MM.1S (cell line): ENCODE results near the gene KLHL3.

ENCODE experiments used
- DNase-seq: peaks from one replicate; pipeline ENCODE4 v3.0.0-alpha.2; 2015
- H2AFZ ChIP-seq: fragments of 300-600 bp; sonication (generic); 2 replicates; pipeline ENCODE4 v1.6.0; 2016; ENCODE audit warnings: antibody characterized with exemption, low read length
- H3F3A ChIP-seq: fragments of 300-600 bp; sonication (generic); 2 replicates; pipeline ENCODE4 v1.6.1; 2016; ENCODE audit warnings: mild to moderate bottlenecking, antibody characterized with exemption, low read length, moderate library complexity, mixed read lengths; ENCODE audit not compliant: insufficient read depth
- H3K27ac ChIP-seq: fragments of 300-600 bp; sonication (generic); 2 replicates; pipeline ENCODE4 v1.5.1; 2016; ENCODE audit warnings: mild to moderate bottlenecking, low read length
- H3K27me3 ChIP-seq: fragments of 300-600 bp; sonication (generic); replicated peaks from 2 replicates; pipeline ENCODE4 v1.6.0; 2016; ENCODE audit warnings: low read length; ENCODE audit not compliant: insufficient read depth
- H3K36me3 ChIP-seq: fragments of 300-600 bp; sonication (generic); replicated peaks from 2 replicates; pipeline ENCODE4 v1.6.1; 2016; ENCODE audit warnings: mild to moderate bottlenecking, low read length, mixed read lengths; ENCODE audit not compliant: insufficient read depth
- H3K4me1 ChIP-seq: fragments of 300-600 bp; sonication (generic); 2 replicates; pipeline ENCODE4 v1.6.1; 2016; ENCODE audit warnings: low read length, mixed read lengths
- H3K4me2 ChIP-seq: fragments of 300-600 bp; sonication (generic); 2 replicates; pipeline ENCODE4 v1.6.0; 2016; ENCODE audit warnings: low read depth, low read length
- H3K4me3 ChIP-seq: fragments of 300-600 bp; sonication (generic); 2 replicates; pipeline ENCODE4 v1.5.1; 2016; ENCODE audit warnings: low read length, mixed read lengths
- H3K79me2 ChIP-seq: fragments of 300-600 bp; sonication (generic); 2 replicates; pipeline ENCODE4 v1.6.1; 2016; ENCODE audit warnings: mixed run types, low read length, mixed read lengths
- H3K9ac ChIP-seq: fragments of 300-600 bp; sonication (generic); 2 replicates; pipeline ENCODE4 v1.6.1; 2016; ENCODE audit warnings: low read length, mixed read lengths
- H3K9me2 ChIP-seq: fragments of 300-600 bp; sonication (generic); replicated peaks from 2 replicates; pipeline ENCODE4 v1.6.1; 2016; ENCODE audit warnings: mild to moderate bottlenecking, low read length, mixed read lengths; ENCODE audit not compliant: insufficient read depth
- H3K9me3 ChIP-seq: fragments of 300-600 bp; sonication (generic); replicated peaks from 2 replicates; pipeline ENCODE4 v1.6.1; 2016; ENCODE audit warnings: mild to moderate bottlenecking, low read length, mixed read lengths; ENCODE audit not compliant: insufficient read depth
- H4K20me1 ChIP-seq: fragments of 300-600 bp; sonication (generic); 2 replicates; pipeline ENCODE4 v1.6.1; 2016; ENCODE audit warnings: mild to moderate bottlenecking, low read length, moderate library complexity, mixed read lengths; ENCODE audit not compliant: insufficient read depth
- CTCF ChIP-seq: fragments of 300-600 bp; sonication (generic); IDR thresholded peaks from 2 replicates; pipeline ENCODE4 v1.5.1; 2016; ENCODE audit warnings: antibody characterized with exemption, low read length, mixed read lengths
- EZH2 ChIP-seq: fragments of 300-600 bp; sonication (generic); optimal IDR thresholded peaks from 2 replicates; pipeline ENCODE3; 2017; ENCODE audit warnings: low read depth, mild to moderate bottlenecking, antibody characterized with exemption, low read length, mixed read lengths
- EZH2phosphoT487 ChIP-seq: fragments of 300-600 bp; sonication (generic); IDR thresholded peaks from 2 replicates; pipeline ENCODE4 v1.6.1; 2018; ENCODE audit warnings: antibody characterized with exemption, low read length

Gene KLHL3

GRCh38 chr5:137741718-137742117, 5.8 kb upstream of the KLHL3 start:
- no peak overlapping the region for H3K4me3 ChIP-seq
- peaks cover 13% of the 10 kb centered on the region for H3K4me1 ChIP-seq
- H3K79me2 ChIP-seq, result no peaks in the 10 kb centered on the region
- H3K36me3 ChIP-seq, result no peaks in the 10 kb centered on the region
- H3K27ac ChIP-seq, result no peak overlapping the region
- H3K27me3 ChIP-seq, result no peaks in the 10 kb centered on the region
- DNase-seq, result no peak
- no peak overlapping the region for H3K4me2 ChIP-seq
- no peaks in the 10 kb centered on the region for H3K9me2 ChIP-seq
- TF ChIP-seq CTCF, result no peak
- TF ChIP-seq EZH2phosphoT487, result no peak
- H3K9ac ChIP-seq, result no peak overlapping the region
- H3K9me3 ChIP-seq, result no peaks in the 10 kb centered on the region
- H3F3A ChIP-seq, result peaks cover 3% of the 10 kb centered on the region
- H4K20me1 ChIP-seq, result no peaks in the 10 kb centered on the region
- H2AFZ ChIP-seq, result no peak overlapping the region

- no peaks in the 10 kb centered on the region for H3K79me2 ChIP-seq
- no peaks in the 10 kb centered on the region for H3K27me3 ChIP-seq
- H3F3A ChIP-seq, result peaks cover 23% of the 10 kb centered on the region
- no peak overlapping the region for H3K4me3 ChIP-seq
- no peak overlapping the region for H3K27ac ChIP-seq
- TF ChIP-seq CTCF (no peak), EZH2 (no peak), EZH2phosphoT487 (no peak)
- H3K9ac ChIP-seq, result no peak overlapping the region
- no peaks in the 10 kb centered on the region for H4K20me1 ChIP-seq
- peaks cover 22% of the 10 kb centered on the region for H3K4me1 ChIP-seq
- no peaks in the 10 kb centered on the region for H3K9me3 ChIP-seq
- H2AFZ ChIP-seq, result no peak overlapping the region
- no peaks in the 10 kb centered on the region for H3K36me3 ChIP-seq
- H3K9me2 ChIP-seq, result no peaks in the 10 kb centered on the region
- DNase-seq, result no peak
- H3K4me2 ChIP-seq, result no peak overlapping the region
These were observed 3.8 kb upstream of the KLHL3 start for GRCh38 chr5:137739737-137740136.

- H3K27me3 ChIP-seq, result no peaks in the 10 kb centered on the region
- no peaks in the 10 kb centered on the region for H4K20me1 ChIP-seq
- no peaks in the 10 kb centered on the region for H3K9me3 ChIP-seq
- H3K9me2 ChIP-seq, result no peaks in the 10 kb centered on the region
- H3K36me3 ChIP-seq, result no peaks in the 10 kb centered on the region
- no peak overlapping the region for H3K4me3 ChIP-seq
- no peak overlapping the region for H3K9ac ChIP-seq
- H3F3A ChIP-seq, result peaks cover 23% of the 10 kb centered on the region
- H3K27ac ChIP-seq, result no peak overlapping the region
- H3K4me2 ChIP-seq, result no peak overlapping the region
- 0 out of 2 replicates have a peak, but pooled peaks cover 2% of the 10 kb centered on the region for H3K79me2 ChIP-seq
- peaks cover 30% of the 10 kb centered on the region for H3K4me1 ChIP-seq
- TF ChIP-seq EZH2phosphoT487, result no peak
- TF ChIP-seq CTCF, result no peak
- TF ChIP-seq EZH2, result no peak
- no peak for DNase-seq
- H2AFZ ChIP-seq, result no peak overlapping the region
These were observed 3.1 kb upstream of the KLHL3 start for GRCh38 chr5:137738947-137739346.
